Measurements from ENCODE around the gene SORT1. TPM values are rescaled to one million over a fixed set of nuclear protein-coding genes. Genes with fewer than 3 reads are reported as not detected.

The SORT1 gene
- total RNA-seq, 4 donors from 2014 or later = 92.6 to 136 (median 134) TPM

DNA sequence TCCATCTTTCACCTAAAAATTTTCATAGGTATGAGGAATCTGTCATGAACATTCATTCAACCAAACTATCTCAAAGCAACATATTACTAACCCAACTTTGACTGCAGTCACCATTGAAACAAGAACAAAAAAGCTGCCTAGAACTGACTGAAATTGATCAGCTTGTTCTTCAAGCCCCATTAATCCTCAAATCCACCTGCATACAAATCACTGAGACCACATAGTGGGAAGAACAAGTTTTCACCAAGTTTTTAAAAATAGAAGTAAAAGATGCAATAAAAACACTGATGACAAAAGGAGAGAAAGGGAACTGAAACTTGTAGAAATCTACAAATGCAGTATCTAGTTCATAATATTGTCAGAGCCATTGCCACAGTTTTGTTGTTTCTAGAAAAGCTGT is 6.1 kb downstream of the SORT1 start:
- Histone ChIP-seq H3K27ac (replicated peaks in 1 of 4) (peak overlapping the region; percentile 82 to 95 (median 90)), H3K27me3 (no peaks in the 10 kb centered on the region), H3K36me3 (no peaks in the 10 kb centered on the region), H3K9me3 (no peaks in the 10 kb centered on the region), H3K4me3 (peak overlapping the region; percentile 33 to 81 (median 58)), H3K4me1 (peaks cover 64 to 100% (median 99%) of the 10 kb centered on the region in 4 donors)
- no peak for DNase-seq (ENCODE audit: extremely low spot score)
- TF ChIP-seq EP300 (IDR thresholded peaks at IDR 0.05) (no peak), POLR2AphosphoS5 (IDR thresholded peaks at IDR 0.05) (no peak), POLR2A (IDR thresholded peaks at IDR 0.05; ENCODE audit: low read depth) (no peak)
- TF ChIP-seq, protein P1, sequence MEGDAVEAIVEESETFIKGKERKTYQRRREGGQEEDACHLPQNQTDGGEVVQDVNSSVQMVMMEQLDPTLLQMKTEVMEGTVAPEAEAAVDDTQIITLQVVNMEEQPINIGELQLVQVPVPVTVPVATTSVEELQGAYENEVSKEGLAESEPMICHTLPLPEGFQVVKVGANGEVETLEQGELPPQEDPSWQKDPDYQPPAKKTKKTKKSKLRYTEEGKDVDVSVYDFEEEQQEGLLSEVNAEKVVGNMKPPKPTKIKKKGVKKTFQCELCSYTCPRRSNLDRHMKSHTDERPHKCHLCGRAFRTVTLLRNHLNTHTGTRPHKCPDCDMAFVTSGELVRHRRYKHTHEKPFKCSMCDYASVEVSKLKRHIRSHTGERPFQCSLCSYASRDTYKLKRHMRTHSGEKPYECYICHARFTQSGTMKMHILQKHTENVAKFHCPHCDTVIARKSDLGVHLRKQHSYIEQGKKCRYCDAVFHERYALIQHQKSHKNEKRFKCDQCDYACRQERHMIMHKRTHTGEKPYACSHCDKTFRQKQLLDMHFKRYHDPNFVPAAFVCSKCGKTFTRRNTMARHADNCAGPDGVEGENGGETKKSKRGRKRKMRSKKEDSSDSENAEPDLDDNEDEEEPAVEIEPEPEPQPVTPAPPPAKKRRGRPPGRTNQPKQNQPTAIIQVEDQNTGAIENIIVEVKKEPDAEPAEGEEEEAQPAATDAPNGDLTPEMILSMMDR (IDR thresholded peaks at IDR 0.05) = no peak
- intact Hi-C loops (cut with DNase I) = no loop called here

DNA sequence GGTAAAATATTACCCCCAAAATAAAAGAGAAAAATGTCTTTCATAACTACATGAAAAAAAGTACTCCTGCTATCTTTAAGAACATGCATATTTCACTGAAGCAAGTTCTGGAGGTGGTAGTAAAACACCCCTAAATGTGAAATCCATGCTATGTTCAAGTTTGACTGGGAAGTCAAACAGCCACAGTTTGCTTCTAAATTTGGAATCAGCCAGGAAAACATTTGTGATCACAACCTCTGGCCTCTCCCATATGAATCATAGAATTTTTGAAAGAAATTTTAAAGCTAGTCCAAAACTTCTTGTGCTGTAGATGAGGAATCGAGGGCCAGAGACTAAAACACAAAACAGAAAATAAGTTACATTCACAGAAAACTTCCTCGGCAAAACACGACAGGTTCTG is 6.6 kb downstream of the SORT1 start:
- Histone ChIP-seq H3K36me3 (no peaks in the 10 kb centered on the region), H3K4me1 (peaks cover 63 to 100% (median 99%) of the 10 kb centered on the region in 4 donors), H3K27ac (replicated peaks in 1 of 4) (peak overlapping the region; percentile 82 to 95 (median 90)), H3K9me3 (no peaks in the 10 kb centered on the region), H3K27me3 (no peaks in the 10 kb centered on the region), H3K4me3 (peak overlapping the region; percentile 33 to 81 (median 58))
- intact Hi-C loops (cut with DNase I) = no loop called here
- TF ChIP-seq POLR2AphosphoS5 (IDR thresholded peaks at IDR 0.05) = no peak
- no peak for TF ChIP-seq EP300 (IDR thresholded peaks at IDR 0.05)
- no peak for TF ChIP-seq POLR2A (IDR thresholded peaks at IDR 0.05; ENCODE audit: low read depth)
- TF ChIP-seq, protein P1 (IDR thresholded peaks at IDR 0.05) = no peak
- WGBS = 12% methylated on average over 3 of the region's 3 CpGs
- no peak for DNase-seq (ENCODE audit: extremely low spot score)

DNA sequence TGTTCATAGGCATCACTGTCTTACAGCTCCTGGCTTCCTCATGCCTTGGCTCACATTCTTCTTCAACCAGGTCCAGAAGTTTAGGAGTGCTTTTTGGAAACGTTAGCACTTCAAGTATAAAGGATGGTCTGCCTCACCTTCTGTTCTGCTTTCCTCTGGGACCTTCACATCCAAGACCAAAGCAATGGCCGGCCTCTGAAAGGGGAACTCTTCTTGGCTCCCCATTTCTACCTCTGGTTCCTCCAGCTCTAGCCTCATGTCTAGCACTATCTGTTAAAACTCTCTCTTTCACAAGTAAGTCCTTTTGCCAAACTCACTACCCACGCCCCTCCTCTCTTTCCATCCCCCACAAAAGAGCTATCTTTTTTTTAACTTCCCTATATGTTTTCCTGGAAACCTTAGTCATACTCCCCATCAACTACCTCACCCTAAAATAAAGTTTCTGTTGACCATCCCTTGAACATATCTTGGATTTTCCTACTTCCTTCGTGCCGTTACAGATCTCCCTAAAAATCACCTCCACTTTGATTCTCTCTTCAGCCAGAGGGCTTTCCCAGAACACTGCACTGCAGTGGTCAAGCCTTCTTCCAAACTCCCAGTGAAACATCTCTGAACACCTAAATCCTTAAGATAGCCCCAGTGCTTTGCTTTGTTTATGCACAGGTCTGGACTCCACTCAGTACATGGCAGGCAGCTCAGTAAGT is 7.9 kb downstream of the SORT1 start:
- no peaks in the 10 kb centered on the region for H3K27me3 ChIP-seq
- peak overlapping the region in 1 of 4 donors; percentile 40 for H3K4me3 ChIP-seq
- 58% methylated on average over 5 of the region's 5 CpGs for WGBS
- no peaks in the 10 kb centered on the region for H3K36me3 ChIP-seq
- TF ChIP-seq, protein P1 (IDR thresholded peaks at IDR 0.05) = no peak
- peaks cover 66 to 100% (median 99%) of the 10 kb centered on the region in 4 donors for H3K4me1 ChIP-seq
- intact Hi-C loops (cut with DNase I) = no loop called here
- H3K27ac ChIP-seq (replicated peaks in 1 of 4) = peak overlapping the region; percentile 82 to 95 (median 90)
- no peak for DNase-seq (ENCODE audit: extremely low spot score)
- H3K9me3 ChIP-seq = no peaks in the 10 kb centered on the region

DNA sequence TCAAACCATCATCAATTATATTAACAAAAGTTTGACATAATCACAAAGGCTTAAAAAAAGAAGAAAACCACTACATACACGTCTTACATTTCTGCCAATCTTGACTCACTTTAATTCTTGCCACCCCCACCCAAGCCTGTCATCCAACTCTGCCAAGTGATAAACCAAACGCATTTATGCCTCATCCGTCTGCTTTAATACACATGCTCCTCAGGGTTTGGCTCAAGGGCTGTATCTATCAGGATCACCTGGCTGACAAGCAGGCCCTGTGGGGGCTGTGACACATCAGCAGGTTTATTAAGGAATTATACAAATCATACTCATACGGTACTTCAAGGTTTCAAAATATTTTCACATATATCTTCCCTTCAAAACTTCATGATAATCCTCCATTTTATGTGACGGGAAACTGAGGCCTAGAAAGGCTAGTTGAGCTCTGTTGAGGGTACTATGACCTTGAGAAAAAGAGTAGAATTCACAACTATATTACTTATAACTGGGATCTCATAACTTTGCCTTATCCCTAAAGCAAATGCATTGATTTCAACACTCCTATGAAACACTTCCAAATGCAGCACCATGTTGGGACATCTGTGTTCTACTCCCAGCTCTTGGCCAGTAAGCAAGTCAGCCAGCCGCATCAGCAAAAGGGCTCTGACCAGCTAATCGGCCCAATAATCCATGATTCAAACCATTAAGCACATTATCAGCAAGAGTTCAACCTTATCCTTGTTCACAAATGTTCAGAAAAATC is 8.7 kb downstream of the SORT1 start:
- no peak for DNase-seq (ENCODE audit: extremely low spot score)
- TF ChIP-seq POLR2AphosphoS5 (IDR thresholded peaks at IDR 0.05) = peak; percentile 6 to 9
- TF ChIP-seq, protein P1 (IDR thresholded peaks at IDR 0.05) = no peak
- Histone ChIP-seq H3K9me3 (no peaks in the 10 kb centered on the region), H3K27ac (replicated peaks in 1 of 4) (peak overlapping the region; percentile 82 to 95 (median 90)), H3K36me3 (no peaks in the 10 kb centered on the region), H3K27me3 (no peaks in the 10 kb centered on the region), H3K4me3 (no peak overlapping the region), H3K4me1 (peaks cover 67 to 100% (median 100%) of the 10 kb centered on the region in 4 donors)
- intact Hi-C loops (cut with DNase I) = no loop called here
- 44% methylated on average over 7 of the region's 7 CpGs for WGBS
